Measurements from ENCODE around the gene RBPJL. TPM values are rescaled to one million over a fixed set of nuclear protein-coding genes. Genes with fewer than 3 reads are reported as not detected.

RBPJL gene
- total and polyA plus RNA-seq, 4 donors, result not detected

DNA sequence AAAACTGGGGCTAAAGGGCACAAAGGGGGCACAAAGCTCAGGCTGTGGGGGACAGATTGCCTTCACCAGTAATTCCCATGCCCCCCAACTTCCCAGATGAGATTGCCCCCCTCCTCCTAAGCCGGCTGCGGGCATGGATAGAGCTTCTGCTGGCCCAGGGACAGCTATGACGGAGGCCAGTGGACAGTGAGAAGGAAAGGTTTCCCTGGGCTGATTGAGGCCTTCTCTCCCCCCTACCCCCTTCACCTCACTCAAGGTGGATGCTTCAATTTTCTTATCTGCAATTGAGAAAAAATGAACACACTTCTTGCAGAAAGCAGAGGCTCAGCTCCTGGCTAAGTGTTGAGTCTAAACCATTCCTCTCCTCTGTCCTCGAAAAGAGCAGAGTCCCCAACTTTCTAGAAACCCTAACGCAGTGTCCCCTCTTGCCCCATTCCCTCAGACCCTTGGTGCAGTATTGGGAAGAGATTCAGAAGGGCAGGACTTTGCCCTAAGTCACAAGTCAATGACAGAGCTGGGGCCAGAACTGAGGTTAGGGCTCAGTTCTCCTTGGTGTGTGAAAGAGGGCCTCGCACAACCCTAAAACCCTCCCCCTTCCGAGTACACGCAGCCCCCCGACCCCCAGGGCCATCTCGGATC lies 40.8 kb downstream of the RBPJL start:
- Histone ChIP-seq H3K9me3 (ENCODE audit: control insufficient read depth in 4 of 4, low read length in 3 of 4) (no peaks in the 10 kb centered on the region), H3K4me1 (ENCODE audit: control insufficient read depth in 4 of 4, insufficient read depth in 4 of 4, low read length in 3 of 4) (peaks cover 0 to 25% (median 2%) of the 10 kb centered on the region in 4 donors)
- no peak for TF ChIP-seq JUND (IDR thresholded peaks at IDR 0.05)
- TF ChIP-seq, protein P1, sequence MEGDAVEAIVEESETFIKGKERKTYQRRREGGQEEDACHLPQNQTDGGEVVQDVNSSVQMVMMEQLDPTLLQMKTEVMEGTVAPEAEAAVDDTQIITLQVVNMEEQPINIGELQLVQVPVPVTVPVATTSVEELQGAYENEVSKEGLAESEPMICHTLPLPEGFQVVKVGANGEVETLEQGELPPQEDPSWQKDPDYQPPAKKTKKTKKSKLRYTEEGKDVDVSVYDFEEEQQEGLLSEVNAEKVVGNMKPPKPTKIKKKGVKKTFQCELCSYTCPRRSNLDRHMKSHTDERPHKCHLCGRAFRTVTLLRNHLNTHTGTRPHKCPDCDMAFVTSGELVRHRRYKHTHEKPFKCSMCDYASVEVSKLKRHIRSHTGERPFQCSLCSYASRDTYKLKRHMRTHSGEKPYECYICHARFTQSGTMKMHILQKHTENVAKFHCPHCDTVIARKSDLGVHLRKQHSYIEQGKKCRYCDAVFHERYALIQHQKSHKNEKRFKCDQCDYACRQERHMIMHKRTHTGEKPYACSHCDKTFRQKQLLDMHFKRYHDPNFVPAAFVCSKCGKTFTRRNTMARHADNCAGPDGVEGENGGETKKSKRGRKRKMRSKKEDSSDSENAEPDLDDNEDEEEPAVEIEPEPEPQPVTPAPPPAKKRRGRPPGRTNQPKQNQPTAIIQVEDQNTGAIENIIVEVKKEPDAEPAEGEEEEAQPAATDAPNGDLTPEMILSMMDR (IDR thresholded peaks at IDR 0.05; ENCODE audit: low read depth, low read length, missing input control), result no peak
- peak; percentile 6 for TF ChIP-seq SP1 (IDR thresholded peaks at IDR 0.05)
- no peak for TF ChIP-seq FOXA2 (IDR thresholded peaks at IDR 0.05)
- peak; percentile 63 to 75 for TF ChIP-seq HNF4A (conservative IDR thresholded peaks at IDR 0.05)
- TF ChIP-seq RXRA (IDR thresholded peaks at IDR 0.05), result peak in 1 of 2 donors; percentile 28
- no peak for TF ChIP-seq HNF4G (IDR thresholded peaks at IDR 0.05)

DNA sequence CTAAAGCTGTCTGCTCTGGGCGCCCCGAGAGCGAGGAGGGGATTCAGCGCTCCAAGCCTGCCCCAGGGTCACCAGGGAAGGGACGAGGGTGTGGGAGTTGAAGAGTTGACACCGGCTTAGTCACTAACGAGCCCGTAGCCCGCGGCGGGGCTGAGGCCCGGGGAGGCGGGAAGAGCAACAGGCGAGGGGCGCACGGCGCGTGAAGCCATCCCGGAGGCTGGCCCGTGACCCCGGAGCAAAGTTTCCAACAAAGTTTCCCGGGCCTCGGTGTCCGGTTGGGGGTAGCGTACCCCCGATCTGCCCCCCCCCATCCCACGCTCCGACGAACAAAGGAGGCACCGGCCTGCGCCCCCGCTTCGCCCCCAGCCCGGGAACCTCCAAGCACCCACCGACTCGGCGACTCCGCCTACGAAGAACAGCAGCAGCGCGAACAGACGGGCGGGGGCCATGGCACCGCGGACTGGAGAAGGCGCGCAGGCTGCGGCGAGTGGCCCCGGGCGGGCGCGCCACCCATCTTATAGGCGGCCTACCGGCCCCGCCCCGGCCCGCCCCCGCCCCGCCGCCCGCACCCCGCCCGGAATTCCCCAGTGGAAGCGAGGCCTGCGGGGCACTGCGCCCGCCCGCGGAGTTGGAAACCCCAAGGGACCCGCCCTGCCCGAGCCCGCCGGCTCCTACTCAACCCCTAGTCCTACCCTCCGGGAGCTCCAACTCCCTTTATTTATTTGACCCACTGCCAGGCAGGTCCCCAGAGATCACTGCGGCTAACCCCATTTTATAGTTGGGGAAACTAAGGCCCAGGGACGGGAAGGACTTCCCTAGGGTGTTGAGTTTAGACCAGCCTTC lies 41.5 kb downstream of the RBPJL start, which contains the start of gene SDC4:
SDC4 (minus strand) TSS at position 489 of the 843 bp plus-strand sequence; CDS start at position 449, 40 bp downstream.
- peak in 1 of 2 donors; percentile 11 for TF ChIP-seq EGR1 (IDR thresholded peaks at IDR 0.05; ENCODE audit: low read depth in 2 of 2)
- TF ChIP-seq FOXA1 (IDR thresholded peaks at IDR 0.05), result no peak
- TF ChIP-seq SP1 (IDR thresholded peaks at IDR 0.05), result no peak
- no peak for TF ChIP-seq RAD21 (IDR thresholded peaks at IDR 0.05)
- TF ChIP-seq HNF4A (conservative IDR thresholded peaks at IDR 0.05), result peak in 1 of 2 donors; percentile 2
- TF ChIP-seq FOXA2 (IDR thresholded peaks at IDR 0.05), result no peak
- TF ChIP-seq, protein P2, sequence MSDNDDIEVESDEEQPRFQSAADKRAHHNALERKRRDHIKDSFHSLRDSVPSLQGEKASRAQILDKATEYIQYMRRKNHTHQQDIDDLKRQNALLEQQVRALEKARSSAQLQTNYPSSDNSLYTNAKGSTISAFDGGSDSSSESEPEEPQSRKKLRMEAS (IDR thresholded peaks at IDR 0.05), result no peak
- TF ChIP-seq, protein P3, sequence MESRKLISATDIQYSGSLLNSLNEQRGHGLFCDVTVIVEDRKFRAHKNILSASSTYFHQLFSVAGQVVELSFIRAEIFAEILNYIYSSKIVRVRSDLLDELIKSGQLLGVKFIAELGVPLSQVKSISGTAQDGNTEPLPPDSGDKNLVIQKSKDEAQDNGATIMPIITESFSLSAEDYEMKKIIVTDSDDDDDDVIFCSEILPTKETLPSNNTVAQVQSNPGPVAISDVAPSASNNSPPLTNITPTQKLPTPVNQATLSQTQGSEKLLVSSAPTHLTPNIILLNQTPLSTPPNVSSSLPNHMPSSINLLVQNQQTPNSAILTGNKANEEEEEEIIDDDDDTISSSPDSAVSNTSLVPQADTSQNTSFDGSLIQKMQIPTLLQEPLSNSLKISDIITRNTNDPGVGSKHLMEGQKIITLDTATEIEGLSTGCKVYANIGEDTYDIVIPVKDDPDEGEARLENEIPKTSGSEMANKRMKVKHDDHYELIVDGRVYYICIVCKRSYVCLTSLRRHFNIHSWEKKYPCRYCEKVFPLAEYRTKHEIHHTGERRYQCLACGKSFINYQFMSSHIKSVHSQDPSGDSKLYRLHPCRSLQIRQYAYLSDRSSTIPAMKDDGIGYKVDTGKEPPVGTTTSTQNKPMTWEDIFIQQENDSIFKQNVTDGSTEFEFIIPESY (IDR thresholded peaks at IDR 0.05), result no peak
- TF ChIP-seq, protein P4, sequence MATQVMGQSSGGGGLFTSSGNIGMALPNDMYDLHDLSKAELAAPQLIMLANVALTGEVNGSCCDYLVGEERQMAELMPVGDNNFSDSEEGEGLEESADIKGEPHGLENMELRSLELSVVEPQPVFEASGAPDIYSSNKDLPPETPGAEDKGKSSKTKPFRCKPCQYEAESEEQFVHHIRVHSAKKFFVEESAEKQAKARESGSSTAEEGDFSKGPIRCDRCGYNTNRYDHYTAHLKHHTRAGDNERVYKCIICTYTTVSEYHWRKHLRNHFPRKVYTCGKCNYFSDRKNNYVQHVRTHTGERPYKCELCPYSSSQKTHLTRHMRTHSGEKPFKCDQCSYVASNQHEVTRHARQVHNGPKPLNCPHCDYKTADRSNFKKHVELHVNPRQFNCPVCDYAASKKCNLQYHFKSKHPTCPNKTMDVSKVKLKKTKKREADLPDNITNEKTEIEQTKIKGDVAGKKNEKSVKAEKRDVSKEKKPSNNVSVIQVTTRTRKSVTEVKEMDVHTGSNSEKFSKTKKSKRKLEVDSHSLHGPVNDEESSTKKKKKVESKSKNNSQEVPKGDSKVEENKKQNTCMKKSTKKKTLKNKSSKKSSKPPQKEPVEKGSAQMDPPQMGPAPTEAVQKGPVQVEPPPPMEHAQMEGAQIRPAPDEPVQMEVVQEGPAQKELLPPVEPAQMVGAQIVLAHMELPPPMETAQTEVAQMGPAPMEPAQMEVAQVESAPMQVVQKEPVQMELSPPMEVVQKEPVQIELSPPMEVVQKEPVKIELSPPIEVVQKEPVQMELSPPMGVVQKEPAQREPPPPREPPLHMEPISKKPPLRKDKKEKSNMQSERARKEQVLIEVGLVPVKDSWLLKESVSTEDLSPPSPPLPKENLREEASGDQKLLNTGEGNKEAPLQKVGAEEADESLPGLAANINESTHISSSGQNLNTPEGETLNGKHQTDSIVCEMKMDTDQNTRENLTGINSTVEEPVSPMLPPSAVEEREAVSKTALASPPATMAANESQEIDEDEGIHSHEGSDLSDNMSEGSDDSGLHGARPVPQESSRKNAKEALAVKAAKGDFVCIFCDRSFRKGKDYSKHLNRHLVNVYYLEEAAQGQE (IDR thresholded peaks at IDR 0.05), result peak; percentile 90
- TF ChIP-seq, protein P5, sequence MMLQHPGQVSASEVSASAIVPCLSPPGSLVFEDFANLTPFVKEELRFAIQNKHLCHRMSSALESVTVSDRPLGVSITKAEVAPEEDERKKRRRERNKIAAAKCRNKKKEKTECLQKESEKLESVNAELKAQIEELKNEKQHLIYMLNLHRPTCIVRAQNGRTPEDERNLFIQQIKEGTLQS (IDR thresholded peaks at IDR 0.05), result no peak
- peak; percentile 73 for TF ChIP-seq TAF1 (conservative IDR thresholded peaks at IDR 0.05)
- peak; percentile 46 for TF ChIP-seq YY1 (IDR thresholded peaks at IDR 0.05)
- no peak for TF ChIP-seq GABPA (IDR thresholded peaks at IDR 0.05 in 1 of 2, conservative IDR thresholded peaks at IDR 0.05 in 1 of 2)
- peak in 1 of 2 donors; percentile 21 for TF ChIP-seq RXRA (IDR thresholded peaks at IDR 0.05)
- no peak for TF ChIP-seq HNF4G (IDR thresholded peaks at IDR 0.05)
- TF ChIP-seq, protein P1 (IDR thresholded peaks at IDR 0.05; ENCODE audit: low read depth, low read length, missing input control), result no peak
- H3K27ac ChIP-seq (ENCODE audit: low read depth in 1 of 2, low read length in 2 of 2), result peak within 1 kb of the TSS; percentile 81 to 97
- H3K4me3 ChIP-seq (ENCODE audit: low read depth in 1 of 3, low read length in 3 of 3), result peak within 1 kb of the TSS; percentile 80 to 96 (median 88)
- no peaks in the 10 kb centered on the region for H3K36me3 ChIP-seq (ENCODE audit: control insufficient read depth in 4 of 4, insufficient read depth in 3 of 4, low read depth in 1 of 4, low read length in 3 of 4)
- H3K4me1 ChIP-seq (ENCODE audit: control insufficient read depth in 4 of 4, insufficient read depth in 4 of 4, low read length in 3 of 4), result peaks cover 0 to 19% (median 2%) of the 10 kb centered on the region in 4 donors
- H3K9me3 ChIP-seq (ENCODE audit: control insufficient read depth in 4 of 4, low read length in 3 of 4), result no peaks in the 10 kb centered on the region
- DNase-seq (ENCODE audit: low spot score), result peak; percentile 66
- H3K9ac ChIP-seq (ENCODE audit: low read depth in 1 of 2, low read length in 2 of 2), result peak within 1 kb of the TSS; percentile 57 to 99
- no peaks in the 10 kb centered on the region for H3K27me3 ChIP-seq (ENCODE audit: control insufficient read depth in 4 of 4, insufficient read depth in 4 of 4, low read length in 3 of 4)
- 2% methylated on average over 77 of the region's 77 CpGs for WGBS

More for the DNA sequence above, 40.8 kb downstream of the RBPJL start:
- Histone ChIP-seq H3K4me3 (ENCODE audit: low read depth in 1 of 3, low read length in 3 of 3) (peak overlapping the region; percentile 80 to 96 (median 88)), H3K27me3 (ENCODE audit: control insufficient read depth in 4 of 4, insufficient read depth in 4 of 4, low read length in 3 of 4) (no peaks in the 10 kb centered on the region), H3K9ac (ENCODE audit: low read depth in 1 of 2, low read length in 2 of 2) (peak overlapping the region; percentile 57 to 99), H3K36me3 (ENCODE audit: control insufficient read depth in 4 of 4, insufficient read depth in 3 of 4, low read depth in 1 of 4, low read length in 3 of 4) (no peaks in the 10 kb centered on the region), H3K27ac (ENCODE audit: low read depth in 1 of 2, low read length in 2 of 2) (peak overlapping the region; percentile 81 to 97)
- WGBS, result 13% methylated on average over 10 of the region's 10 CpGs
- no peak for DNase-seq (ENCODE audit: low spot score)
